Stimulated activated CD4-positive, alpha-beta T cell treated with anti-CD3 and anti-CD28 coated beads, Interleukin-4, amount 100 ng/mL, for 4 hours (primary cell): Measurements from ENCODE around the gene ZRANB2.

Source experiments
- DNase-seq, 2 experiments: peaks; one replicate each; pipeline ENCODE4 v3.0.0-alpha.2; 2020

ZRANB2 gene

DNA sequence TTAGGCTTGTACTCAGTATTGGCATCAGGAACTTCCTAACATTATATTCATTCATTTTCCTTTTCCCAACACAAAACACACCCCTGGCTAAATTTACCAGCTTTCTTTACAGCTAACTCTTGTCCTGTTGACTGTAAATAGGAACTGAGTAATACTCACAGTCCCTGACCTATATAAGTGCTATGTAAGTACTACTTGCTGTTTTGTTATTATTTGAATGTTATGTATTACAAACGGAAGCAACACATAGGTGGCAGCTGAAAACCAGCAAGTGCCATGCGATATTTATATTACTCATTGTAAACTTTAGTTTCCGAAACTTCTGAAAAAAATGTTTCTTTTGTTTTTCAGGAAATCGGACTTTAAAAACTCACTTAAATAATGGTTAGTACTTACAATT is 54.7 kb downstream of the ZRANB2 start:
- DNase-seq, result no peak

DNA sequence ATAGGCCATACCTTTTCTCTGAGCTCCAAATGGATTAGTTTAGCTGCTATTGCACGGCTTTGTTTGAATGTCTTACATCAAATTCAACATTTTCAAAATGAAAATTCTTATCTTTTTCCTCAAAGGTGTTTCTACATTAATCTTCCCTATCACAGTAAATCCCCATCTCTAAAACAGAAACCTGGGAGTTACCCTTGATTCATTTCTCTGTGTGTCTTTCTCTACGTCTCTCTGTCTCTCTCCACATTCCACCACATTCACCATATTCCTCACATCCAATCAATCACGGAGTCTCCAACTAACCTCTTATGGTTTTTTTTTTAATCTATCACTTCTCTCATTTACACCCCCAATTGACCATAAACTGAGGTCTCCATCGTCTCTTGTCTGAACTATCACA is 57.3 kb downstream of the ZRANB2 start:
- DNase-seq, result no peak

DNA sequence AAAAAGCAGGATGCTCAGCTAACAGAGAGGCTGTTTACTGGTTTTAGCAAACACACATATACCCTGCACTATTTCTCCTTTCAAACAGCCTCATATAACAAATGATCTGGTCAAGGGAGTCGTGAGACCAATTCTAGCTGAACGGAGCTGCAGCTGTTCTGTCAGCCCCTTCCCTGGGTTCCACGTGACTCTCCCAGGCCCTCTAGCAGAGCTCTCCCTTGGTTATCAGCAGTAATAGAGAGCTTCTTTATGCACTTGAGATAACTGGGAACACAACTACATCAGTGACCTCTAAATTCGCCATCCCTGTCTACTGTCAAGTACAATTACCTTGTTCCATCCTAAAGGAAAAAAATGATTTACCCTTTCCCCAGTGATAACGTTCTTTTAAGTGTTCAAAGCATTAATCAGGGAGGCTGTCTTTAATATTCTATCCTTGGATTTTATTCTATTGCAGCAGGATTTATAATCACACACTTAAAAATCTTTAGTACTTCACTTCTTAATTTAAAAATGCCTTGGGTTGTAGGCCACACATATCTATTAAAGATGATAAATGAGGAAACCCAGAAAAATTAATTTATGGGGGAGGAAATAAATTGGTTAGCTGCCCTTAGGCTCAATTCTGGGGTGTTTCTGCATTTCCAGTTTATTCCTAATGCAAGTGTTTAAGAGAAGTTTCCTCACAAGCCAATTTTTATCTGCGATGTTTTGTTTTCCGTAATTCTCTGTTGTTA is 61.4 kb downstream of the ZRANB2 start:
- DNase-seq, result no peak

DNA sequence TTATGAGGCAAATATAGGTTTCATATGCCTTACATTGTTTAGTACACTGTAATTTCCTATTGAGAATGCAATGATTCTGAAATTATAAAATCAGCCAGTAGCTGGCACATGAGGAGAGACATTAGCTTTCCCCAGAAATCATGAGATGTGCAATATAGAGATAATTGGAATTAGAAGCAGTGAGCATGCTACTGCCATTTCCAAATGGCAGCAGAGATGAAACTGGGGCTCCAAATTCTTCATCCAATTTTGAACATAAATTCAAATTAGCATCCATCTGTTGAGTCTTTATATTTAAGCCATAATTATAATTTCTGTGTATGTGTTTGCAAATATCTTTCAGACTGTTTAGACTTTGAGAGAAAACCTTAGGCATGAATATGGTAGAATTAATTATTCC is 62.0 kb downstream of the ZRANB2 start:
- DNase-seq, result no peak

DNA sequence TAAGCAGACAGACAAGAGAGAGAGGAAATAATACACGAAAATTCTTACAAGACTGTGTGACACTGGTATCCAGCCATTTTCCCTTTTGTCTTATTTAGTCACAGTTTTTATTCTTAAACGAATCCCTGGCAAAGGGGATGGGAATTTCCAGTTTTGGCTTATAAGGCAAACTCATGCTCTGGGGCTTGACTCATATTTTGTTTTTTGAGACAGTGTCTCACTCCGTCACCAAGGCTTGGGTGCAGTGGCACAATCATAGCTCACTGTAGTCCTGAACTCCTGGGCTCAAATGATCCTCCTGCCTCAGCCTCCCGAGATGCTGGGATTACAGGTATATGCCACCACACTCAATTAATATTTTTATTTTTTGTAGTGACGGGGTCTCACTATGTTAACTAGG is 65.1 kb downstream of the ZRANB2 start:
- no peak for DNase-seq

DNA sequence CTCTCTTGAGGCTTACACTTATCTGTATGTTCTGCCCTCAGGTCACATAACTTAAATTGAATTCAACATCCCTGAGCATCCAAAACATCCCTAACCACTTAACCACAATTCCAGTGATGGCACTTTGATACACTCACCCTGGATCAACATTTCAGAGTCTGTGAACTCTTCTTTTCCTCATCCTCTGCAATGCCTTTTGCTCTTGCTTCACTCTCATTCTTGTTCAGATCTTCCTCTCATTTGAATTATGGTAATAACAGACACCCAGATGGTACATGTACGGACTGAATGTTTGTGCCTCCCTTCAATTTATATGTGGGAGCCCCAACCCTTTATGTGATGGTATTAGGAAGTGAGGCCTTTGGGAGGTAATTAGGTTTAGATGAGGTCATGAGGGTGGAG is 66.7 kb downstream of the ZRANB2 start:
- no peak for DNase-seq
